OCI-M2 (cell line): ENCODE results near the gene HMGXB3.

Experiments
- DNase-seq: peaks from one replicate; lab custom pipeline; 2025; ENCODE audit not compliant: unreplicated experiment; lab: John Stamatoyannopoulos, UW

Gene HMGXB3

GRCh38 chr5:149981206-149981605, 19.3 kb upstream of the HMGXB3 start:
- no peak for DNase-seq

GRCh38 chr5:149982505-149982904, 18.0 kb upstream of the HMGXB3 start:
- DNase-seq: no peak

- no peak for DNase-seq
Observed at GRCh38 chr5:149988126-149988525, 12.4 kb upstream of the HMGXB3 start.

GRCh38 chr5:149990518-149991376, 9.8 kb upstream of the HMGXB3 start:
- DNase-seq: no peak

- DNase-seq: no peak
Observed at GRCh38 chr5:149993471-149993870, 7.1 kb upstream of the HMGXB3 start.

- DNase-seq: no peak
Observed at GRCh38 chr5:149995385-149996204, 4.9 kb upstream of the HMGXB3 start.

- no peak for DNase-seq
Observed at GRCh38 chr5:149996205-149996890, 4.2 kb upstream of the HMGXB3 start.

- no peak for DNase-seq
Observed at GRCh38 chr5:149998281-149998680, 2.3 kb upstream of the HMGXB3 start.

GRCh38 chr5:149999359-149999758, 1.2 kb upstream of the HMGXB3 start:
- no peak for DNase-seq

GRCh38 chr5:149999866-150000255, 678 bp upstream of the HMGXB3 start:
- DNase-seq: no peak

- DNase-seq: no peak
Observed at GRCh38 chr5:150000990-150001659, 586 bp downstream of the HMGXB3 start.

GRCh38 chr5:150001660-150002486, 1.3 kb downstream of the HMGXB3 start:
- DNase-seq: no peak

- DNase-seq: no peak
Observed at GRCh38 chr5:150006318-150006717, 5.8 kb downstream of the HMGXB3 start.

GRCh38 chr5:150007050-150007449, 6.5 kb downstream of the HMGXB3 start:
- no peak for DNase-seq

GRCh38 chr5:150009671-150010387, 9.3 kb downstream of the HMGXB3 start:
- DNase-seq: no peak

GRCh38 chr5:150013931-150014330, 13.4 kb downstream of the HMGXB3 start:
- no peak for DNase-seq

GRCh38 chr5:150014456-150014855, 13.9 kb downstream of the HMGXB3 start:
- DNase-seq: no peak

- DNase-seq: no peak
Observed at GRCh38 chr5:150015415-150015814, 14.9 kb downstream of the HMGXB3 start.

GRCh38 chr5:150016537-150016936, 16.0 kb downstream of the HMGXB3 start:
- no peak for DNase-seq
